Activated naive CD8-positive, alpha-beta T cell treated with anti-CD3 and anti-CD28 coated beads, Interleukin-2, amount 50 U/mL, for 24 hours (primary cell): ENCODE data around the gene ATXN7L2.
A peak's percentile ranks its signal among the peaks of the same experiment; 100 is the strongest.
"Not testable (repeated sequence)": the region's sequence is repeated elsewhere in the genome, so short reads cannot be mapped to it uniquely, and the experiment has no call there.

ENCODE experiments used
- ATAC-seq: fragments of 150-1000 bp; cut with Tn5 transposase; one replicate; pipeline ENCODE4 v1.10.0; 2021
- DNase-seq: peaks from one replicate; pipeline ENCODE4 v3.0.0; 2021
- H3K27ac Mint-ChIP-seq: one replicate; pipeline ENCODE4 v1.8.0; 2021; ENCODE audit warnings: mild to moderate bottlenecking, mixed read lengths
- H3K27me3 Mint-ChIP-seq: one replicate; pipeline ENCODE4 v1.8.0; 2021; ENCODE audit warnings: mixed read lengths
- H3K36me3 Mint-ChIP-seq: one replicate; pipeline ENCODE4 v1.8.0; 2021; ENCODE audit warnings: low read depth, mixed read lengths
- H3K4me1 Mint-ChIP-seq: one replicate; pipeline ENCODE4 v1.8.0; 2021; ENCODE audit warnings: mixed read lengths
- H3K4me3 Mint-ChIP-seq: one replicate; pipeline ENCODE4 v1.8.0; 2021; ENCODE audit warnings: mild to moderate bottlenecking, moderate library complexity, mixed read lengths
- H3K9me3 Mint-ChIP-seq: one replicate; pipeline ENCODE4 v1.8.0; 2021; ENCODE audit warnings: mixed read lengths

ATXN7L2 gene

DNA sequence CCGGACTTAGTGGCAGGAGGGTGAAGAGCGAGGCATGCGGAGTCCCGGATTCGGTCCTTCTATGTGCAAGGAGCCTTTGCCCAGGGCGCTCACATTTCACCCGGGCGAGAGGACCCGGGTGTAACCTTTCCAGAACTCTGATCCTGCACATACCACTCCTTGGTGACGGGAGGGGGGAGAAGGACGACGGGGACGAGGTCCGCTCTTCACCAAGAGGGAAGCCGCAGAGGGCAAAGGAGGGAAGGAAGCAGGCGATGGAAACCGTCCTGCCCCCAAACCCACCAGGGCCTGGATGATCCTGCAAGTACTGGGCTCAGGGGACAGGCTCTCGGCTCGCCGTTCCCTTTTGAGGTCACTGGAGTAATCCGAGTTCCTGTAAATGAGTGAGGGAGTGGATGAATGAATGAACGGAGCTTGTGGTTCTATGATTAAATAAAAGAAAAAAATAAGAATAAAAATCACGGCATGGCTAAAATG, 16.4 kb upstream of the ATXN7L2 start:
- H3K9me3 Mint-ChIP-seq = no peaks in the 10 kb centered on the region
- peaks cover 5% of the 10 kb centered on the region for H3K4me1 Mint-ChIP-seq
- H3K27ac Mint-ChIP-seq = no peak overlapping the region
- H3K4me3 Mint-ChIP-seq = peak overlapping the region; percentile 49
- H3K27me3 Mint-ChIP-seq = peaks cover 77% of the 10 kb centered on the region
- ATAC-seq (no peak), DNase-seq (no peak)
- peaks cover 2% of the 10 kb centered on the region for H3K36me3 Mint-ChIP-seq

DNA sequence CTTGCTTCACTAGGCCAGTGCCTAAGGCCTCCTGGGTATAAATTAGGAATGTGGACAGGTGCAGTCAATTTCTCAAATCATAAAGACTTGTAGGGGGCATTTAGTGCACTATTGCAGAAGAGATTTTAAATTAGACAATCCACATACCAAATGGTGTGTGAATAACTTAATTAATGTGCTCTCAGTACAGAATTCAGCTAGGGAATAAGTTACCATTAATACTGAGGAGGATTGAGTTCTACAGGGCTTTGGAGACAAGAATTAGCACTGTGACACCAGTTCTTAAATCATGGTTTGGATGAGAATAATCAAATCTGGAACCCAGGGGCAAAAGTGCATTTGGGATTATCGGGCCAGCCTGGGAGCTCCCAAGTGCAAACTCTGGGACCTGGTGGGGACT, 15.6 kb upstream of the ATXN7L2 start:
- H3K4me1 Mint-ChIP-seq = peaks cover 5% of the 10 kb centered on the region
- peaks cover 2% of the 10 kb centered on the region for H3K36me3 Mint-ChIP-seq
- H3K27ac Mint-ChIP-seq = no peak overlapping the region

GRCh38 chr1:109468903-109469302, 14.8 kb upstream of the ATXN7L2 start:
- no peak overlapping the region for H3K4me3 Mint-ChIP-seq
- H3K4me1 Mint-ChIP-seq = peaks cover 5% of the 10 kb centered on the region
- no peak overlapping the region for H3K27ac Mint-ChIP-seq
- ATAC-seq (no peak), DNase-seq (no peak)
- H3K27me3 Mint-ChIP-seq = peaks cover 70% of the 10 kb centered on the region
- H3K9me3 Mint-ChIP-seq = no peaks in the 10 kb centered on the region
- peaks cover 2% of the 10 kb centered on the region for H3K36me3 Mint-ChIP-seq

More for the DNA sequence above, 15.6 kb upstream of the ATXN7L2 start:
- Mint-ChIP-seq H3K9me3 (no peaks in the 10 kb centered on the region), H3K27me3 (peaks cover 74% of the 10 kb centered on the region), H3K4me3 (no peak overlapping the region)
- no peak for DNase-seq
- no peak for ATAC-seq

- peaks cover 2% of the 10 kb centered on the region for H3K36me3 Mint-ChIP-seq
- peaks cover 5% of the 10 kb centered on the region for H3K4me1 Mint-ChIP-seq
- no peak overlapping the region for H3K4me3 Mint-ChIP-seq
- peaks cover 60% of the 10 kb centered on the region for H3K27me3 Mint-ChIP-seq
- no peak for ATAC-seq
- DNase-seq = no peak
- H3K27ac Mint-ChIP-seq = no peak overlapping the region
- H3K9me3 Mint-ChIP-seq = no peaks in the 10 kb centered on the region
Measured at GRCh38 chr1:109470245-109470644, 13.5 kb upstream of the ATXN7L2 start.

DNA sequence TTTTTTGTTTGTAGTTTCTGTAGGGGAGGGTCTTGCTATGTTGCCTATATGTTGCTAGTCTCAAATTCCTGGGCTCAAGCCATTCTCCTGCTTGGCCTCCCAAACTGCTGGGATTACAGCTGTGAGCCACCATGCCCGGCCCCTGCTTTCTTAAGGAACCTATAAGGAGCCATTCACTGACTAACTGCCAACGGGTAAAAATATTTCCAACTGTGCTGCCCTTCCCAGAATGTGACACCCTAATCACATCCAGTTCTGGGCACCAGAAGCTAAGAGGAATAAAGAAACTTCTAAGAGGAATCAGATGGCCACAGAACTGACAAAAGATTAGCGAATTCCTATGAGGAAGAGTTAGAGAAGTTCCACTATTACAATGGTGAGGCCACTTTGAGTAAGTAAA, 10.9 kb upstream of the ATXN7L2 start:
- DNase-seq (no peak), ATAC-seq (no peak)
- Mint-ChIP-seq H3K27me3 (peaks cover 57% of the 10 kb centered on the region), H3K9me3 (no peaks in the 10 kb centered on the region), H3K27ac (no peak overlapping the region), H3K4me1 (no peaks in the 10 kb centered on the region), H3K36me3 (no peaks in the 10 kb centered on the region), H3K4me3 (no peak overlapping the region)

DNA sequence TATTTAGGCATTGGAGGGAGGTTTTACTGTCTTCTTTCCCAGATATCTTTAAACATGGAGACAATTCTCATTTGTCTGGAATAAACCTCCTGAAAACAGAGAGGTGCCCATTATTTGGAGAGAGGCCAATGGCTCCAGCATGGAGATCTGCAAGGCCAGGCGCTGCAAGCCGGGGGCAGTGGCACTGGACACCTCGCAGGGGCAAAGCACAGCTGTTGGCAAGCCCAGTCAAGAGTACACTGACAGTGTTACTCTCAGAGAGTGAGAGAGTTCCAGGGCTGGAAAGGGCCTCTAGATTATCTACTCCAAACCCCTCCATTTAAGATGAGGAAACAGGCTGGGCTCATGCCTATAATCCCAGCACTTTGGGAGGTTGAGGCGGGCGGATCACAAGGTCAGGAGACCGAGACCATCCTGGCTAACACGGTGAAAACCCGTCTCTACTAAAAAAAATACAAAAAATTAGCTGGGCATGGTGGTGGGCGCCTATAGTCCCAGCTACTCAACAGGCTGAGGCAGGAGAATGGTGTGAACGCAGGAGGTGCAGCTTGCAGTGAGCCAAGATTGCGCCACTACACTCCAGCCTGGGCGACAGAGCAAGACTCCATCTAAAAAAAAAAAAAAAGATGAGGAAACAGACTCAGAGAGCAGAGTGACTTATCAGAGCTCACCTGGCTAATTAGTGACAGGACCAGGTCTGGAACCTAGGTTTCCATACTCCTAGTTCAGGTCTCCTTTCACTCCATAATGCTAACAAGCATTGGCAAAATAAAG, 10.2 kb upstream of the ATXN7L2 start:
- H3K9me3 Mint-ChIP-seq, H3K27ac Mint-ChIP-seq, DNase-seq, H3K4me3 Mint-ChIP-seq, H3K36me3 Mint-ChIP-seq, ATAC-seq, H3K4me1 Mint-ChIP-seq: not testable (repeated sequence)
- peaks cover 50% of the 10 kb centered on the region for H3K27me3 Mint-ChIP-seq

DNA sequence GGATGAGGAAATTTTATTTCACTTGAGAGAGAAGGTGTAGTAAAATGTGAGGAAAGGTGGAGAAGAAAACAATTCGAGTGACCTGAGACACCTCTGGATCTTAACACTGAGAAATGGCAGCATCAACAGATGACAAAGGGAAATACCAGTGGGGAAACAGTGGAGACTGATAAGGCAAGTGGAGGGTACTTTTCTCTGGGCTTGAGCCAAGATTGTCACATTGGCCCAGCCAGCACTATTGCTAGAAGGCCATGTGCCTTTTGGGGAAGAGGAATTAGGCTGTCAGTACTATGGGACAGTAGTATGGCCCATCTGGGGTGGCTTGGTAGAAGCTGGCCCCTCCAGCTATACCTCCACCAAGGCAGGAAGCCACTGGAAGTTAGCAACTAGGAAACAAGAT, 9.0 kb upstream of the ATXN7L2 start:
- Mint-ChIP-seq H3K9me3 (no peaks in the 10 kb centered on the region), H3K27ac (no peak overlapping the region), H3K36me3 (no peaks in the 10 kb centered on the region), H3K4me3 (no peak overlapping the region), H3K27me3 (peaks cover 50% of the 10 kb centered on the region), H3K4me1 (no peaks in the 10 kb centered on the region)
- ATAC-seq = no peak
- no peak for DNase-seq

GRCh38 chr1:109475261-109475660, 8.4 kb upstream of the ATXN7L2 start:
- Mint-ChIP-seq H3K27me3 (peaks cover 47% of the 10 kb centered on the region), H3K27ac (no peak overlapping the region), H3K4me1 (no peaks in the 10 kb centered on the region), H3K4me3 (no peak overlapping the region), H3K36me3 (no peaks in the 10 kb centered on the region), H3K9me3 (no peaks in the 10 kb centered on the region)
- no peak for DNase-seq
- ATAC-seq = no peak

DNA sequence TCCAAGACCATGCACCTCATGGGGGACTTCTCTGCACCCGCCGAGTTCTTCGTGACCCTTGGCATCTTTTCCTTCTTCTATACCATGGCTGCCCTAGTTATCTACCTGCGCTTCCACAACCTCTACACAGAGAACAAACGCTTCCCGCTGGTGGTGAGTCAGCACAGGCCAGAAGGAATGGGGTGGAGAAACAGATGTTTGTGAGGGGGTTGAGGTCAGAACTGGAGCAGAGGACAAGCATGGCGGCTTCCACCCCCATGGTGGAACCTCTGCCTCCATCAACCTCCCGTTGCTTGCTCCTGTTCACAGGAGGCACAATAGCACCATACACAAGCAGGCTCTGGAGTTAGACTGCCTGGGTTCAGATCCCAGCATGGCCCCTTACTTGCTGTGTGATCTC, 6.9 kb upstream of the ATXN7L2 start:
- Mint-ChIP-seq H3K9me3 (no peaks in the 10 kb centered on the region), H3K36me3 (no peaks in the 10 kb centered on the region), H3K27me3 (peaks cover 35% of the 10 kb centered on the region), H3K27ac (no peak overlapping the region), H3K4me3 (no peak overlapping the region), H3K4me1 (no peaks in the 10 kb centered on the region)
- ATAC-seq (no peak), DNase-seq (no peak)

DNA sequence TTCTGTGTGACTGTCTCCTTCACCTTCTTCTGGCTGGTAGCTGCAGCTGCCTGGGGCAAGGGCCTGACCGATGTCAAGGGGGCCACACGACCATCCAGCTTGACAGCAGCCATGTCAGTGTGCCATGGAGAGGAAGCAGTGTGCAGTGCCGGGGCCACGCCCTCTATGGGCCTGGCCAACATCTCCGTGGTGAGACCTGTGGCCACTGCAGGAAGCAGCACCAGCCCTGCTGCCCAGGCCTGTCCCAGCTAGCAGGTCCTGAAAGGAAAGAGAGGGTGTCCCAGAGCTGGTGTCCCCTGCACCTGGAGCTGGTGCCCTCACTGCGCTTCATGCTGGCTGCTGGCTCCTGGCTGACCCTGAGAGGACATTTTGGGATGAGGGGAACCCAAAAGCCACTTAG, 5.9 kb upstream of the ATXN7L2 start:
- H3K4me1 Mint-ChIP-seq = peaks cover 8% of the 10 kb centered on the region
- no peak overlapping the region for H3K27ac Mint-ChIP-seq
- no peak for ATAC-seq
- DNase-seq = no peak
- H3K27me3 Mint-ChIP-seq = peaks cover 33% of the 10 kb centered on the region
- no peak overlapping the region for H3K4me3 Mint-ChIP-seq
- no peaks in the 10 kb centered on the region for H3K36me3 Mint-ChIP-seq
- no peaks in the 10 kb centered on the region for H3K9me3 Mint-ChIP-seq

DNA sequence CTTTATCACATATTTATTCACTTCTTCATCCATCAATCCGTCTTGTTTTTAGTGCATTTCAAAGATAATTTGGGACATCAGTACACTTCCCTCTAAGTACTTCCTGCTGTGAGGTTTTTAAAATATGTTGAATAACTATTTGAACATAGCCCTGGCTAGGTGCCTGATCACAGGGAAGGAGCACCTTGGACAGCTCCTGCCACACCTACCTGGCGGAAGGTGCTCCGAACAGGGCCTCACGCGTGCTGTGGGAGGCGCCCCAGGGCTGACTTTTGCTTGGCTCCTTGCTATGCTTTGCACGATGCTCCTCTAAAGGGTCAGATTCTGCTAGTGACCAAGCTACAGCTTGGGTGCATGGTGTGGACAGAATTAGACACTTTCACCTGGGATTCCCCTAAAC, 4.9 kb upstream of the ATXN7L2 start:
- ATAC-seq = no peak
- no peak for DNase-seq
- H3K27me3 Mint-ChIP-seq = peaks cover 29% of the 10 kb centered on the region
- H3K36me3 Mint-ChIP-seq = no peaks in the 10 kb centered on the region
- no peaks in the 10 kb centered on the region for H3K9me3 Mint-ChIP-seq
- H3K27ac Mint-ChIP-seq = no peak overlapping the region
- no peak overlapping the region for H3K4me3 Mint-ChIP-seq
- H3K4me1 Mint-ChIP-seq = peaks cover 16% of the 10 kb centered on the region

GRCh38 chr1:109479311-109479710, 4.4 kb upstream of the ATXN7L2 start:
- Mint-ChIP-seq H3K36me3 (no peaks in the 10 kb centered on the region), H3K9me3 (no peaks in the 10 kb centered on the region), H3K27me3 (peaks cover 25% of the 10 kb centered on the region), H3K4me3 (no peak overlapping the region), H3K4me1 (peaks cover 16% of the 10 kb centered on the region), H3K27ac (no peak overlapping the region)
- ATAC-seq (no peak), DNase-seq (no peak)

DNA sequence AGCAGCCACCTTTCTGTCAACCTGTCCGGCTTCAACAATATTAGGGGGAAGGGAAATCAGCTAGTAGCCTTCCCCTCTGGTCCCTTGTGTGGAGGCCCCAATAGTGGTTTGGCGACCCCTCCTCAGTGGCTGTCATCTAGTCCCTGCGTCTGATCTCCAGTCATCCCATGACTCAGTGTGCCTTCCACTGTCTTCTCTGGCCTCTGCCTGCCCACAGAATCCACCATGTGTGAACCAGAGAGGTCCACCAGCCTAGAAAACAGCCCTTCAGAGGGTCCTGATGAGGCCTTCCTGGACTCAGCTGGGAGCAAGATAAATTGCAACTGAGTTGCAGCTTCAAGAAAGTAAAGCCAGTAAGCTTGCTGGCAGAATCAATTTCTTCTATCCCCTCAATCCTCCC, 3.8 kb upstream of the ATXN7L2 start:
- DNase-seq (no peak), ATAC-seq (no peak)
- H3K27me3 Mint-ChIP-seq = peaks cover 25% of the 10 kb centered on the region
- H3K9me3 Mint-ChIP-seq = no peaks in the 10 kb centered on the region
- no peak overlapping the region for H3K27ac Mint-ChIP-seq
- peaks cover 18% of the 10 kb centered on the region for H3K4me1 Mint-ChIP-seq
- no peaks in the 10 kb centered on the region for H3K36me3 Mint-ChIP-seq
- H3K4me3 Mint-ChIP-seq = no peak overlapping the region

GRCh38 chr1:109481646-109482045, 2.1 kb upstream of the ATXN7L2 start:
- ATAC-seq = no peak
- DNase-seq = no peak
- Mint-ChIP-seq H3K4me1 (peaks cover 29% of the 10 kb centered on the region), H3K9me3 (no peaks in the 10 kb centered on the region), H3K36me3 (peaks cover 4% of the 10 kb centered on the region), H3K27ac (no peak overlapping the region), H3K27me3 (peaks cover 18% of the 10 kb centered on the region), H3K4me3 (no peak overlapping the region)

- Mint-ChIP-seq H3K27ac (peak overlapping the region; percentile 39), H3K9me3 (no peaks in the 10 kb centered on the region), H3K4me3 (peak overlapping the region; percentile 97), H3K36me3 (peaks cover 4% of the 10 kb centered on the region), H3K27me3 (peaks cover 15% of the 10 kb centered on the region), H3K4me1 (peaks cover 30% of the 10 kb centered on the region)
- ATAC-seq (no peak), DNase-seq (no peak)
Measured at GRCh38 chr1:109482242-109482641, 1.5 kb upstream of the ATXN7L2 start.
